ENCODE data around the gene TACC3. TPM values are rescaled to one million over a fixed set of nuclear protein-coding genes. Genes with fewer than 3 reads are reported as not detected.

The TACC3 gene
- total RNA-seq, 1 donor from 2014 or later, result 15.0 TPM

- H3K9me3 Mint-ChIP-seq (ENCODE audit: unreplicated experiment), result no peaks in the 10 kb centered on the region
- Histone ChIP-seq H3K9ac (ENCODE audit: low read length) (no peak overlapping the region), H3K4me2 (ENCODE audit: low read length) (no peak overlapping the region), H3K27me3 (ENCODE audit: insufficient read depth, low read length) (no peaks in the 10 kb centered on the region), H3K27ac (ENCODE audit: low read depth, low read length) (no peak overlapping the region), H3K79me2 (ENCODE audit: insufficient read depth, low read length) (no peaks in the 10 kb centered on the region), H3K36me3 (ENCODE audit: insufficient read depth, low read length) (peaks cover 3% of the 10 kb centered on the region), H3K9me3 (ENCODE audit: insufficient read depth, low read depth, low read length) (no peaks in the 10 kb centered on the region), H2AFZ (ENCODE audit: low read depth, low read length) (no peak overlapping the region), H4K20me1 (ENCODE audit: insufficient read depth, low read length) (peaks cover 5% of the 10 kb centered on the region), H3K4me3 (ENCODE audit: insufficient read depth, low read depth, low read length) (no peak overlapping the region), H3K4me1 (ENCODE audit: insufficient read depth, low read length) (no peaks in the 10 kb centered on the region)
- no peak overlapping the region for H3K27ac Mint-ChIP-seq (ENCODE audit: unreplicated experiment)
- no peak for FAIRE-seq
- no peaks in the 10 kb centered on the region for H3K27me3 Mint-ChIP-seq (ENCODE audit: low read depth, unreplicated experiment)
- no peak for DNase-seq (ENCODE audit: low read depth)
- H3K36me3 Mint-ChIP-seq (ENCODE audit: low read depth, unreplicated experiment), result peaks cover 14% of the 10 kb centered on the region
- TF ChIP-seq EZH2 (IDR thresholded peaks at IDR 0.05; ENCODE audit: insufficient read depth, low read length) (no peak), CTCF (IDR thresholded peaks at IDR 0.05; ENCODE audit: insufficient read depth, low read depth, low read length) (no peak)
- H3K4me1 Mint-ChIP-seq (ENCODE audit: low read depth, unreplicated experiment), result no peaks in the 10 kb centered on the region
- H3K4me3 Mint-ChIP-seq (ENCODE audit: unreplicated experiment), result no peak overlapping the region
These were observed 23.8 kb downstream of the TACC3 start for GRCh38 chr4:1745165-1745564.

GRCh38 chr4:1745697-1746096 lies 24.4 kb downstream of the TACC3 start:
- Histone ChIP-seq H3K27me3 (ENCODE audit: insufficient read depth, low read length) (no peaks in the 10 kb centered on the region), H3K9me3 (ENCODE audit: insufficient read depth, low read depth, low read length) (no peaks in the 10 kb centered on the region), H3K27ac (ENCODE audit: low read depth, low read length) (no peak overlapping the region), H3K36me3 (ENCODE audit: insufficient read depth, low read length) (peaks cover 3% of the 10 kb centered on the region), H3K4me1 (ENCODE audit: insufficient read depth, low read length) (no peaks in the 10 kb centered on the region), H3K9ac (ENCODE audit: low read length) (no peak overlapping the region), H3K4me3 (ENCODE audit: insufficient read depth, low read depth, low read length) (no peak overlapping the region), H3K79me2 (ENCODE audit: insufficient read depth, low read length) (no peaks in the 10 kb centered on the region), H2AFZ (ENCODE audit: low read depth, low read length) (no peak overlapping the region), H3K4me2 (ENCODE audit: low read length) (no peak overlapping the region), H4K20me1 (ENCODE audit: insufficient read depth, low read length) (peaks cover 5% of the 10 kb centered on the region)
- Mint-ChIP-seq H3K27ac (ENCODE audit: unreplicated experiment) (no peak overlapping the region), H3K27me3 (ENCODE audit: low read depth, unreplicated experiment) (no peaks in the 10 kb centered on the region), H3K4me1 (ENCODE audit: low read depth, unreplicated experiment) (no peaks in the 10 kb centered on the region), H3K4me3 (ENCODE audit: unreplicated experiment) (no peak overlapping the region), H3K9me3 (ENCODE audit: unreplicated experiment) (no peaks in the 10 kb centered on the region), H3K36me3 (ENCODE audit: low read depth, unreplicated experiment) (peaks cover 12% of the 10 kb centered on the region)
- DNase-seq (ENCODE audit: low read depth), result no peak
- no peak for FAIRE-seq
- no peak for TF ChIP-seq CTCF (IDR thresholded peaks at IDR 0.05; ENCODE audit: insufficient read depth, low read depth, low read length)
- TF ChIP-seq EZH2 (IDR thresholded peaks at IDR 0.05; ENCODE audit: insufficient read depth, low read length), result no peak

GRCh38 chr4:1746265-1746691 lies 25.0 kb downstream of the TACC3 start:
- no peak overlapping the region for H3K27ac ChIP-seq (ENCODE audit: low read depth, low read length)
- TF ChIP-seq CTCF (IDR thresholded peaks at IDR 0.05; ENCODE audit: insufficient read depth, low read depth, low read length), result peak; percentile 58
- no peak for TF ChIP-seq EZH2 (IDR thresholded peaks at IDR 0.05; ENCODE audit: insufficient read depth, low read length)
- no peaks in the 10 kb centered on the region for H3K27me3 Mint-ChIP-seq (ENCODE audit: low read depth, unreplicated experiment)
- H3K4me3 Mint-ChIP-seq (ENCODE audit: unreplicated experiment), result no peak overlapping the region
- H3K36me3 ChIP-seq (ENCODE audit: insufficient read depth, low read length), result no peaks in the 10 kb centered on the region
- H3K9me3 Mint-ChIP-seq (ENCODE audit: unreplicated experiment), result no peaks in the 10 kb centered on the region
- peaks cover 5% of the 10 kb centered on the region for H4K20me1 ChIP-seq (ENCODE audit: insufficient read depth, low read length)
- FAIRE-seq (no peak), DNase-seq (ENCODE audit: low read depth) (peak; percentile 19)
- H3K27me3 ChIP-seq (ENCODE audit: insufficient read depth, low read length), result no peaks in the 10 kb centered on the region
- H3K27ac Mint-ChIP-seq (ENCODE audit: unreplicated experiment), result no peak overlapping the region
- no peaks in the 10 kb centered on the region for H3K9me3 ChIP-seq (ENCODE audit: insufficient read depth, low read depth, low read length)
- no peak overlapping the region for H2AFZ ChIP-seq (ENCODE audit: low read depth, low read length)
- no peak overlapping the region for H3K4me2 ChIP-seq (ENCODE audit: low read length)
- H3K4me3 ChIP-seq (ENCODE audit: insufficient read depth, low read depth, low read length), result no peak overlapping the region
- no peaks in the 10 kb centered on the region for H3K4me1 ChIP-seq (ENCODE audit: insufficient read depth, low read length)
- H3K79me2 ChIP-seq (ENCODE audit: insufficient read depth, low read length), result no peaks in the 10 kb centered on the region
- H3K4me1 Mint-ChIP-seq (ENCODE audit: low read depth, unreplicated experiment), result no peaks in the 10 kb centered on the region
- no peak overlapping the region for H3K9ac ChIP-seq (ENCODE audit: low read length)
- peaks cover 9% of the 10 kb centered on the region for H3K36me3 Mint-ChIP-seq (ENCODE audit: low read depth, unreplicated experiment)

Measured in astrocyte (in vitro differentiated cells and primary cell).